Measurements from ENCODE around the gene IL12RB2.

Gene IL12RB2

GRCh38 chr1:67312615-67313014 lies 4.9 kb downstream of the IL12RB2 start:
- Histone ChIP-seq H3K27me3 (replicated peaks; ENCODE audit: insufficient read depth, low read length) (no peaks in the 10 kb centered on the region), H4K20me1 (ENCODE audit: insufficient read depth, low read length) (no peaks in the 10 kb centered on the region), H2AFZ (ENCODE audit: low read length) (no peak overlapping the region), H3K9me3 (replicated peaks; ENCODE audit: insufficient read depth, low read length) (no peaks in the 10 kb centered on the region), H3K4me2 (ENCODE audit: low read depth, low read length) (no peak overlapping the region), H3F3A (ENCODE audit: insufficient read depth, low read length) (no peaks in the 10 kb centered on the region), H3K79me2 (ENCODE audit: low read length) (no peaks in the 10 kb centered on the region), H3K36me3 (replicated peaks; ENCODE audit: insufficient read depth, low read length) (no peaks in the 10 kb centered on the region), H3K4me1 (ENCODE audit: low read length) (no peaks in the 10 kb centered on the region), H3K9ac (ENCODE audit: low read length) (no peak overlapping the region), H3K27ac (ENCODE audit: low read length) (no peak overlapping the region), H3K4me3 (ENCODE audit: low read length) (no peak overlapping the region), H3K9me2 (replicated peaks; ENCODE audit: insufficient read depth, low read length) (no peaks in the 10 kb centered on the region)
- no peak for DNase-seq
- TF ChIP-seq EZH2 (optimal IDR thresholded peaks at IDR 0.05; ENCODE audit: low read depth, low read length) (no peak), EZH2phosphoT487 (IDR thresholded peaks at IDR 0.05; ENCODE audit: low read length) (no peak), CTCF (IDR thresholded peaks at IDR 0.05; ENCODE audit: low read length) (no peak)

GRCh38 chr1:67313934-67314671 lies 6.4 kb downstream of the IL12RB2 start:
- no peaks in the 10 kb centered on the region for H3K9me3 ChIP-seq (replicated peaks; ENCODE audit: insufficient read depth, low read length)

GRCh38 chr1:67314696-67315095 lies 7.0 kb downstream of the IL12RB2 start:
- no peak overlapping the region for H3K9ac ChIP-seq (ENCODE audit: low read length)
- no peaks in the 10 kb centered on the region for H4K20me1 ChIP-seq (ENCODE audit: insufficient read depth, low read length)
- no peak for DNase-seq
- H3K79me2 ChIP-seq (ENCODE audit: low read length) = no peaks in the 10 kb centered on the region
- no peaks in the 10 kb centered on the region for H3K27me3 ChIP-seq (replicated peaks; ENCODE audit: insufficient read depth, low read length)
- no peak overlapping the region for H2AFZ ChIP-seq (ENCODE audit: low read length)
- H3K36me3 ChIP-seq (replicated peaks; ENCODE audit: insufficient read depth, low read length) = no peaks in the 10 kb centered on the region
- no peak overlapping the region for H3K27ac ChIP-seq (ENCODE audit: low read length)
- no peaks in the 10 kb centered on the region for H3K9me3 ChIP-seq (replicated peaks; ENCODE audit: insufficient read depth, low read length)
- H3K9me2 ChIP-seq (replicated peaks; ENCODE audit: insufficient read depth, low read length) = no peaks in the 10 kb centered on the region
- H3K4me2 ChIP-seq (ENCODE audit: low read depth, low read length) = no peak overlapping the region
- H3K4me3 ChIP-seq (ENCODE audit: low read length) = no peak overlapping the region
- TF ChIP-seq EZH2 (optimal IDR thresholded peaks at IDR 0.05; ENCODE audit: low read depth, low read length) (no peak), EZH2phosphoT487 (IDR thresholded peaks at IDR 0.05; ENCODE audit: low read length) (no peak), CTCF (IDR thresholded peaks at IDR 0.05; ENCODE audit: low read length) (no peak)
- no peaks in the 10 kb centered on the region for H3F3A ChIP-seq (ENCODE audit: insufficient read depth, low read length)
- no peaks in the 10 kb centered on the region for H3K4me1 ChIP-seq (ENCODE audit: low read length)

More at GRCh38 chr1:67313934-67314671, 6.4 kb downstream of the IL12RB2 start:
- no peak for TF ChIP-seq EZH2phosphoT487 (IDR thresholded peaks at IDR 0.05; ENCODE audit: low read length)
- TF ChIP-seq EZH2 (optimal IDR thresholded peaks at IDR 0.05; ENCODE audit: low read depth, low read length) = no peak
- TF ChIP-seq CTCF (IDR thresholded peaks at IDR 0.05; ENCODE audit: low read length) = no peak
- no peaks in the 10 kb centered on the region for H3K4me1 ChIP-seq (ENCODE audit: low read length)
- H2AFZ ChIP-seq (ENCODE audit: low read length) = no peak overlapping the region
- no peaks in the 10 kb centered on the region for H3F3A ChIP-seq (ENCODE audit: insufficient read depth, low read length)
- H3K27ac ChIP-seq (ENCODE audit: low read length) = no peak overlapping the region
- H3K9ac ChIP-seq (ENCODE audit: low read length) = no peak overlapping the region
- no peaks in the 10 kb centered on the region for H3K36me3 ChIP-seq (replicated peaks; ENCODE audit: insufficient read depth, low read length)
- H4K20me1 ChIP-seq (ENCODE audit: insufficient read depth, low read length) = no peaks in the 10 kb centered on the region
- H3K27me3 ChIP-seq (replicated peaks; ENCODE audit: insufficient read depth, low read length) = no peaks in the 10 kb centered on the region
- H3K9me2 ChIP-seq (replicated peaks; ENCODE audit: insufficient read depth, low read length) = no peaks in the 10 kb centered on the region
- H3K4me2 ChIP-seq (ENCODE audit: low read depth, low read length) = no peak overlapping the region
- no peak for DNase-seq
- no peak overlapping the region for H3K4me3 ChIP-seq (ENCODE audit: low read length)
- H3K79me2 ChIP-seq (ENCODE audit: low read length) = no peaks in the 10 kb centered on the region

Data from MM.1S (cell line).